HEK293 (cell line): ENCODE data around the gene IRS1.

Experiments used
- CTCF ChIA-PET: fragments of 350-600 bp; formaldehyde crosslinking; extraction: SDS; loops from one replicate; lab custom pipeline; 2021; ENCODE audit warnings: antibody characterized with exemption; lab: Yijun Ruan, JAX
- POLR2A ChIA-PET: fragments of 300-600 bp; formaldehyde crosslinking; extraction: SDS; loops from one replicate; lab custom pipeline; 2020; ENCODE audit warnings: antibody characterized with exemption, inconsistent platforms; lab: Yijun Ruan, JAX
- H3K27ac ChIP-seq: fragments of 200-500 bp; sonication (Bioruptor generic); 2 replicates; pipeline ENCODE4 v1.5.1; 2014; ENCODE audit warnings: low read depth, low read length, control low read depth, inconsistent platforms; ENCODE audit errors: extremely low read depth
- H3K36me3 ChIP-seq, 2 experiments: fragments of 200-500 bp in 1 of 2; sonication (Bioruptor generic) in 1 of 2; 1 replicate in 1 of 2; 2 replicates in 1 of 2; pipeline ENCODE4 v1.5.1; 2014 to 2017; ENCODE audit warnings: inconsistent platforms in 2 of 2, low read length in 2 of 2; ENCODE audit not compliant: control insufficient read depth in 2 of 2, insufficient read depth in 1 of 2
- H3K4me1 ChIP-seq: fragments of 200-500 bp; sonication (Bioruptor generic); 2 replicates; pipeline ENCODE4 v1.5.1; 2014; ENCODE audit warnings: mild to moderate bottlenecking, low read length, inconsistent platforms; ENCODE audit not compliant: control insufficient read depth, insufficient read depth
- H3K4me3 ChIP-seq: 2 replicates; pipeline ENCODE4 v1.5.1; 2011; ENCODE audit warnings: low read depth, mild to moderate bottlenecking, control low read depth, low read length, moderate library complexity
- H3K9me3 ChIP-seq: fragments of 200-500 bp; sonication (Bioruptor generic); 2 replicates; pipeline ENCODE4 v1.5.1; 2014; ENCODE audit warnings: low read depth, low read length, inconsistent platforms; ENCODE audit not compliant: control insufficient read depth, insufficient read depth
- BCL11A ChIP-seq: fragments of 450-650 bp; formaldehyde crosslinking; IDR thresholded peaks from 2 replicates; pipeline ENCODE4 v1.5.1; 2016; ENCODE audit warnings: low read depth, missing biosample characterization, missing genetic modification characterization
- EGR2 ChIP-seq: fragments of 450-650 bp; formaldehyde crosslinking; IDR thresholded peaks from 2 replicates; pipeline ENCODE4 v1.5.1; 2016; ENCODE audit warnings: low read depth, missing biosample characterization, missing genetic modification characterization
- GLIS2 ChIP-seq: fragments of 450-650 bp; formaldehyde crosslinking; IDR thresholded peaks from 2 replicates; pipeline ENCODE4 v1.5.1; 2016; ENCODE audit warnings: missing biosample characterization, missing genetic modification characterization
- HOXA7 ChIP-seq: sonication (generic); formaldehyde crosslinking; IDR thresholded peaks from 2 replicates; pipeline ENCODE4 v1.8.1; 2022; ENCODE audit warnings: missing genetic modification reagents, borderline replicate concordance
- KLF1 ChIP-seq: fragments of 450-650 bp; formaldehyde crosslinking; IDR thresholded peaks from 2 replicates; pipeline ENCODE4 v1.5.1; 2016; ENCODE audit warnings: missing biosample characterization, missing genetic modification characterization
- KLF10 ChIP-seq: fragments of 450-650 bp; IDR thresholded peaks from 2 replicates; pipeline ENCODE4 v1.5.1; 2018; ENCODE audit warnings: missing biosample characterization, mild to moderate bottlenecking, missing genetic modification characterization
- PRDM2 ChIP-seq: fragments of 450-650 bp; formaldehyde crosslinking; IDR thresholded peaks from 2 replicates; pipeline ENCODE4 v1.5.1; 2016; ENCODE audit warnings: missing biosample characterization, missing genetic modification characterization, borderline replicate concordance
- RBAK ChIP-seq: fragments of 450-650 bp; formaldehyde crosslinking; IDR thresholded peaks from 2 replicates; pipeline ENCODE4 v1.5.1; 2016; ENCODE audit warnings: missing biosample characterization, missing genetic modification characterization
- SP2 ChIP-seq: fragments of 450-650 bp; formaldehyde crosslinking; IDR thresholded peaks from 2 replicates; pipeline ENCODE4 v1.5.1; 2016; ENCODE audit warnings: missing biosample characterization, missing genetic modification characterization
- TCF7L2 ChIP-seq: IDR thresholded peaks from 2 replicates; pipeline ENCODE4 v1.6.1; 2011; ENCODE audit warnings: low read depth, mild to moderate bottlenecking, inconsistent platforms, low read length, moderate library complexity, borderline replicate concordance
- ZNF114 ChIP-seq: fragments of 450-650 bp; formaldehyde crosslinking; IDR thresholded peaks from 2 replicates; pipeline ENCODE4 v1.5.0; 2017; ENCODE audit warnings: missing biosample characterization, missing genetic modification characterization
- ZNF248 ChIP-seq: fragments of 450-650 bp; formaldehyde crosslinking; IDR thresholded peaks from 2 replicates; pipeline ENCODE4 v1.5.1; 2017; ENCODE audit warnings: missing biosample characterization, missing genetic modification characterization
- ZNF292 ChIP-seq: fragments of 450-650 bp; formaldehyde crosslinking; IDR thresholded peaks from 2 replicates; pipeline ENCODE4 v1.5.1; 2016; ENCODE audit warnings: low read depth, missing biosample characterization, missing genetic modification characterization, borderline replicate concordance
- ZNF426 ChIP-seq: fragments of 450-650 bp; formaldehyde crosslinking; IDR thresholded peaks from 2 replicates; pipeline ENCODE4 v1.5.1; 2017; ENCODE audit warnings: missing biosample characterization, missing genetic modification characterization, mild to moderate bottlenecking, inconsistent platforms, moderate library complexity
- ZNF529 ChIP-seq: fragments of 450-650 bp; formaldehyde crosslinking; IDR thresholded peaks from 2 replicates; pipeline ENCODE4 v1.5.1; 2017; ENCODE audit warnings: missing genetic modification characterization, missing biosample characterization; ENCODE audit not compliant: insufficient replicate concordance
- ZNF558 ChIP-seq: fragments of 450-650 bp; formaldehyde crosslinking; IDR thresholded peaks from 2 replicates; pipeline ENCODE4 v1.5.1; 2016; ENCODE audit warnings: missing biosample characterization, missing genetic modification characterization
- ZNF629 ChIP-seq: fragments of 450-650 bp; formaldehyde crosslinking; IDR thresholded peaks from 2 replicates; pipeline ENCODE4 v1.5.1; 2017; ENCODE audit warnings: missing biosample characterization, missing genetic modification characterization
- ZNF785 ChIP-seq: fragments of 450-650 bp; formaldehyde crosslinking; IDR thresholded peaks from 2 replicates; pipeline ENCODE4 v1.5.1; 2016; ENCODE audit warnings: missing biosample characterization, missing genetic modification characterization
- TF ChIP-seq, protein P1 (sequence below): fragments of 450-650 bp; formaldehyde crosslinking; IDR thresholded peaks from 2 replicates; pipeline ENCODE4 v1.5.1; 2016; ENCODE audit warnings: missing biosample characterization, missing genetic modification characterization, low read depth
- TF ChIP-seq, protein P2 (sequence below): fragments of 450-650 bp; formaldehyde crosslinking; IDR thresholded peaks from 2 replicates; pipeline ENCODE4 v1.5.0; 2017; ENCODE audit warnings: missing biosample characterization, missing genetic modification characterization, borderline replicate concordance
- TF ChIP-seq, protein P3 (sequence below): fragments of 450-650 bp; formaldehyde crosslinking; IDR thresholded peaks from 2 replicates; pipeline ENCODE4 v1.5.1; 2016; ENCODE audit warnings: missing biosample characterization, missing genetic modification characterization

The IRS1 gene

DNA sequence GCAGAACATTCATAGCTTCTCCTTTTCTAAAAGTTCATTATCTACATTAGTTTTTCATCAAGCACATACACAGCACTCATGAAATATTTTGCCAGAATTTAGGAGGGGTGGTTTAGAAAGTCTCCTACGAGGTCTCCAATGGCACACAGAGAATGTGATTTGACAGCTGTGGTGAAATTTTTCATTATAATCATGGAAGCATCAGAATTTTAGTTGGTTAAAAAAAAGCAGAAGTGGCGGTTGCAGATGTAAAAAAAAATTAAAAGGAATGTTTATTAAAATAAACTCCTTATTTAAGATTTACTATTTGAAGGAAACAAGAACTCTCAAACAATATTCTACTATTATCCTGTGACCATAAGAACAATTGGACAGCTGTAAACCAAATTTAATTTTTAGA is 25.4 kb upstream of the IRS1 start:
- Histone ChIP-seq H3K9me3 (no peaks in the 10 kb centered on the region), H3K4me1 (no peaks in the 10 kb centered on the region), H3K4me3 (no peak overlapping the region), H3K27ac (no peak overlapping the region), H3K36me3 (no peaks in the 10 kb centered on the region)
- ChIA-PET POLR2A (no interaction called here), CTCF (no interaction called here)
- no peak for TF ChIP-seq KLF10 (tag by site-specific recombination)
- TF ChIP-seq ZNF785 (tag by site-specific recombination) = no peak
- no peak for TF ChIP-seq KLF1
- TF ChIP-seq, protein P1, sequence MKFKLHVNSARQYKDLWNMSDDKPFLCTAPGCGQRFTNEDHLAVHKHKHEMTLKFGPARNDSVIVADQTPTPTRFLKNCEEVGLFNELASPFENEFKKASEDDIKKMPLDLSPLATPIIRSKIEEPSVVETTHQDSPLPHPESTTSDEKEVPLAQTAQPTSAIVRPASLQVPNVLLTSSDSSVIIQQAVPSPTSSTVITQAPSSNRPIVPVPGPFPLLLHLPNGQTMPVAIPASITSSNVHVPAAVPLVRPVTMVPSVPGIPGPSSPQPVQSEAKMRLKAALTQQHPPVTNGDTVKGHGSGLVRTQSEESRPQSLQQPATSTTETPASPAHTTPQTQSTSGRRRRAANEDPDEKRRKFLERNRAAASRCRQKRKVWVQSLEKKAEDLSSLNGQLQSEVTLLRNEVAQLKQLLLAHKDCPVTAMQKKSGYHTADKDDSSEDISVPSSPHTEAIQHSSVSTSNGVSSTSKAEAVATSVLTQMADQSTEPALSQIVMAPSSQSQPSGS (tag by site-specific recombination) = no peak
- no peak for TF ChIP-seq EGR2
- TF ChIP-seq ZNF629 = no peak
- no peak for TF ChIP-seq ZNF248 (tag by site-specific recombination)
- no peak for TF ChIP-seq GLIS2 (tag by site-specific recombination)
- TF ChIP-seq ZNF529 (tag by site-specific recombination) = no peak
- no peak for TF ChIP-seq HOXA7 (CRISPR knock-in tag)
- TF ChIP-seq PRDM2 (tag by site-specific recombination) = no peak

- ChIA-PET CTCF (interaction anchor here (0.7 to 1.2 kb wide), 2 partner anchors 19 to 109 kb away, joined by 3 to 4 read pairs; no protein-coding TSS in a partner anchor), POLR2A (no interaction called here)
- Histone ChIP-seq H3K27ac (no peak overlapping the region), H3K4me1 (no peaks in the 10 kb centered on the region), H3K9me3 (no peaks in the 10 kb centered on the region), H3K36me3 (no peaks in the 10 kb centered on the region), H3K4me3 (no peak overlapping the region)
- TF ChIP-seq ZNF114 (tag by site-specific recombination) (no peak), RBAK (tag by site-specific recombination) (no peak), ZNF292 (tag by site-specific recombination) (no peak), ZNF558 (tag by site-specific recombination) (no peak), TCF7L2 (no peak), ZNF426 (tag by site-specific recombination) (no peak), BCL11A (tag by site-specific recombination) (no peak), SP2 (tag by site-specific recombination) (no peak)
- TF ChIP-seq, protein P2, sequence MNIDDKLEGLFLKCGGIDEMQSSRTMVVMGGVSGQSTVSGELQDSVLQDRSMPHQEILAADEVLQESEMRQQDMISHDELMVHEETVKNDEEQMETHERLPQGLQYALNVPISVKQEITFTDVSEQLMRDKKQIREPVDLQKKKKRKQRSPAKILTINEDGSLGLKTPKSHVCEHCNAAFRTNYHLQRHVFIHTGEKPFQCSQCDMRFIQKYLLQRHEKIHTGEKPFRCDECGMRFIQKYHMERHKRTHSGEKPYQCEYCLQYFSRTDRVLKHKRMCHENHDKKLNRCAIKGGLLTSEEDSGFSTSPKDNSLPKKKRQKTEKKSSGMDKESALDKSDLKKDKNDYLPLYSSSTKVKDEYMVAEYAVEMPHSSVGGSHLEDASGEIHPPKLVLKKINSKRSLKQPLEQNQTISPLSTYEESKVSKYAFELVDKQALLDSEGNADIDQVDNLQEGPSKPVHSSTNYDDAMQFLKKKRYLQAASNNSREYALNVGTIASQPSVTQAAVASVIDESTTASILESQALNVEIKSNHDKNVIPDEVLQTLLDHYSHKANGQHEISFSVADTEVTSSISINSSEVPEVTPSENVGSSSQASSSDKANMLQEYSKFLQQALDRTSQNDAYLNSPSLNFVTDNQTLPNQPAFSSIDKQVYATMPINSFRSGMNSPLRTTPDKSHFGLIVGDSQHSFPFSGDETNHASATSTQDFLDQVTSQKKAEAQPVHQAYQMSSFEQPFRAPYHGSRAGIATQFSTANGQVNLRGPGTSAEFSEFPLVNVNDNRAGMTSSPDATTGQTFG = no peak
- TF ChIP-seq, protein P3, sequence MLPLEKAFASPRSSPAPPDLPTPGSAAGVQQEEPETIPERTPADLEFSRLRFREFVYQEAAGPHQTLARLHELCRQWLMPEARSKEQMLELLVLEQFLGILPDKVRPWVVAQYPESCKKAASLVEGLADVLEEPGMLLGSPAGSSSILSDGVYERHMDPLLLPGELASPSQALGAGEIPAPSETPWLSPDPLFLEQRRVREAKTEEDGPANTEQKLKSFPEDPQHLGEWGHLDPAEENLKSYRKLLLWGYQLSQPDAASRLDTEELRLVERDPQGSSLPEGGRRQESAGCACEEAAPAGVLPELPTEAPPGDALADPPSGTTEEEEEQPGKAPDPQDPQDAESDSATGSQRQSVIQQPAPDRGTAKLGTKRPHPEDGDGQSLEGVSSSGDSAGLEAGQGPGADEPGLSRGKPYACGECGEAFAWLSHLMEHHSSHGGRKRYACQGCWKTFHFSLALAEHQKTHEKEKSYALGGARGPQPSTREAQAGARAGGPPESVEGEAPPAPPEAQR (tag by site-specific recombination) = no peak
Observed at GRCh38 chr2:226818930-226819329, 19.3 kb upstream of the IRS1 start.
